Measurements from ENCODE around the gene PLA2G2A. TPM values are rescaled to one million over a fixed set of nuclear protein-coding genes. Genes with fewer than 3 reads are reported as not detected.

Gene PLA2G2A
- total RNA-seq, 1 experiment from 2014 or later: 9.2 TPM

GRCh38 chr1:19969898-19970660, 9.3 kb downstream of the PLA2G2A start:
- no peak overlapping the region for H3K4me3 ChIP-seq (ENCODE audit: low read depth, low read length)
- H3K4me1 Mint-ChIP-seq (ENCODE audit: low read depth, unreplicated experiment): no peaks in the 10 kb centered on the region
- no peak overlapping the region for H3K4me3 Mint-ChIP-seq (ENCODE audit: unreplicated experiment)
- BruUV-seq (replicated peaks): no TSS peak
- intact Hi-C loops (cut with micrococcal nuclease; ENCODE audit: unreplicated experiment): no loop called here
- peaks cover 4% of the 10 kb centered on the region for H3K36me3 Mint-ChIP-seq (ENCODE audit: insufficient read depth, unreplicated experiment)
- H3K36me3 ChIP-seq (ENCODE audit: control insufficient read depth, insufficient read depth, low read length): no peaks in the 10 kb centered on the region
- H3K27me3 ChIP-seq (replicated peaks; ENCODE audit: control insufficient read depth, insufficient read depth, low read length): no peaks in the 10 kb centered on the region
- H3K9me3 ChIP-seq: no peaks in the 10 kb centered on the region; the same call in 1 of the 2 replicates
- H3K27ac Mint-ChIP-seq (ENCODE audit: unreplicated experiment): no peak overlapping the region
- no peaks in the 10 kb centered on the region for H3K27me3 Mint-ChIP-seq (ENCODE audit: insufficient read depth, unreplicated experiment)
- no peak for DNase-seq
- CTCF ChIA-PET: no interaction called here
- no peak for TF ChIP-seq CTCF (IDR thresholded peaks at IDR 0.05; ENCODE audit: insufficient read depth in 1 of 2, low read depth in 1 of 2, low read length in 1 of 2, severe bottlenecking in 1 of 2, unreplicated experiment in 1 of 2)
- peaks cover 9% of the 10 kb centered on the region for H3K4me1 ChIP-seq
- H3K9me3 Mint-ChIP-seq (ENCODE audit: unreplicated experiment): peaks cover 33% of the 10 kb centered on the region
- POLR2A ChIA-PET: no interaction called here

- TF ChIP-seq CTCF (IDR thresholded peaks at IDR 0.05; ENCODE audit: insufficient read depth in 1 of 2, low read depth in 1 of 2, low read length in 1 of 2, severe bottlenecking in 1 of 2, unreplicated experiment in 1 of 2): no peak
- BruUV-seq (replicated peaks): no TSS peak
- no peak overlapping the region for H3K4me3 Mint-ChIP-seq (ENCODE audit: unreplicated experiment)
- H3K36me3 Mint-ChIP-seq (ENCODE audit: insufficient read depth, unreplicated experiment): peaks cover 4% of the 10 kb centered on the region
- no peaks in the 10 kb centered on the region for H3K4me1 ChIP-seq
- DNase-seq: no peak
- no peaks in the 10 kb centered on the region for H3K27me3 ChIP-seq (replicated peaks; ENCODE audit: control insufficient read depth, insufficient read depth, low read length)
- H3K4me3 ChIP-seq (ENCODE audit: low read depth, low read length): no peak overlapping the region
- ChIA-PET POLR2A (no interaction called here), CTCF (no interaction called here)
- H3K27ac Mint-ChIP-seq (ENCODE audit: unreplicated experiment): no peak overlapping the region
- intact Hi-C loops (cut with micrococcal nuclease; ENCODE audit: unreplicated experiment): no loop called here
- no peaks in the 10 kb centered on the region for H3K4me1 Mint-ChIP-seq (ENCODE audit: low read depth, unreplicated experiment)
- no peaks in the 10 kb centered on the region for H3K36me3 ChIP-seq (ENCODE audit: control insufficient read depth, insufficient read depth, low read length)
- H3K9me3 Mint-ChIP-seq (ENCODE audit: unreplicated experiment): peaks cover 44% of the 10 kb centered on the region
- H3K9me3 ChIP-seq: no peaks in the 10 kb centered on the region; the same call in 1 of the 2 replicates
- no peaks in the 10 kb centered on the region for H3K27me3 Mint-ChIP-seq (ENCODE audit: insufficient read depth, unreplicated experiment)
Measured at GRCh38 chr1:19967808-19968207, 11.6 kb downstream of the PLA2G2A start.

- no peak for TF ChIP-seq CTCF (IDR thresholded peaks at IDR 0.05; ENCODE audit: insufficient read depth in 1 of 2, low read depth in 1 of 2, low read length in 1 of 2, severe bottlenecking in 1 of 2, unreplicated experiment in 1 of 2)
- no peaks in the 10 kb centered on the region for H3K9me3 ChIP-seq
- H3K4me1 ChIP-seq: no peaks in the 10 kb centered on the region
- no peak overlapping the region for H3K4me3 ChIP-seq (ENCODE audit: low read depth, low read length)
- no peaks in the 10 kb centered on the region for H3K36me3 ChIP-seq (ENCODE audit: control insufficient read depth, insufficient read depth, low read length)
- ChIA-PET CTCF (no interaction called here), POLR2A (no interaction called here)
- no peaks in the 10 kb centered on the region for H3K27me3 ChIP-seq (replicated peaks; ENCODE audit: control insufficient read depth, insufficient read depth, low read length)
- no peak for DNase-seq
- Mint-ChIP-seq H3K36me3 (ENCODE audit: insufficient read depth, unreplicated experiment) (peaks cover 4% of the 10 kb centered on the region), H3K4me3 (ENCODE audit: unreplicated experiment) (no peak overlapping the region), H3K9me3 (ENCODE audit: unreplicated experiment) (peaks cover 23% of the 10 kb centered on the region), H3K27ac (ENCODE audit: unreplicated experiment) (no peak overlapping the region), H3K4me1 (ENCODE audit: low read depth, unreplicated experiment) (no peaks in the 10 kb centered on the region), H3K27me3 (ENCODE audit: insufficient read depth, unreplicated experiment) (no peaks in the 10 kb centered on the region)
- no TSS peak for BruUV-seq (replicated peaks)
- intact Hi-C loops (cut with micrococcal nuclease; ENCODE audit: unreplicated experiment): no loop called here
Measured at GRCh38 chr1:19964542-19964941, 14.9 kb downstream of the PLA2G2A start.
